Left lobe of liver (tissue), 2 donors: Measurements from ENCODE around the gene FGF22. TPM values are rescaled to one million over a fixed set of nuclear protein-coding genes. Genes with fewer than 3 reads are reported as not detected.

ENCODE experiments used
- ATAC-seq: fragments of 200-7000 bp; cut with Tn5 transposase; one replicate; pipeline ENCODE4 v1.9.1; 2020; ENCODE audit warnings: mild to moderate bottlenecking, moderate library complexity
- DNase-seq: peaks from one replicate; pipeline ENCODE4 v3.0.0-alpha.2; 2020; ENCODE audit warnings: low spot score
- total RNA-seq: library from RNA; stranded (reverse); gene quantifications from one replicate; pipeline ENCODE4 v1.2.1, GENCODE V29; 2021
- donor health status: DM: no; HTN: no; CAD: no; lungs with moderate emphysema.
- donor health status: DM: no; HTN: yes; CAD: no.

Gene FGF22
- total RNA-seq, 1 donor from 2014 or later, result 0.30 TPM

DNA sequence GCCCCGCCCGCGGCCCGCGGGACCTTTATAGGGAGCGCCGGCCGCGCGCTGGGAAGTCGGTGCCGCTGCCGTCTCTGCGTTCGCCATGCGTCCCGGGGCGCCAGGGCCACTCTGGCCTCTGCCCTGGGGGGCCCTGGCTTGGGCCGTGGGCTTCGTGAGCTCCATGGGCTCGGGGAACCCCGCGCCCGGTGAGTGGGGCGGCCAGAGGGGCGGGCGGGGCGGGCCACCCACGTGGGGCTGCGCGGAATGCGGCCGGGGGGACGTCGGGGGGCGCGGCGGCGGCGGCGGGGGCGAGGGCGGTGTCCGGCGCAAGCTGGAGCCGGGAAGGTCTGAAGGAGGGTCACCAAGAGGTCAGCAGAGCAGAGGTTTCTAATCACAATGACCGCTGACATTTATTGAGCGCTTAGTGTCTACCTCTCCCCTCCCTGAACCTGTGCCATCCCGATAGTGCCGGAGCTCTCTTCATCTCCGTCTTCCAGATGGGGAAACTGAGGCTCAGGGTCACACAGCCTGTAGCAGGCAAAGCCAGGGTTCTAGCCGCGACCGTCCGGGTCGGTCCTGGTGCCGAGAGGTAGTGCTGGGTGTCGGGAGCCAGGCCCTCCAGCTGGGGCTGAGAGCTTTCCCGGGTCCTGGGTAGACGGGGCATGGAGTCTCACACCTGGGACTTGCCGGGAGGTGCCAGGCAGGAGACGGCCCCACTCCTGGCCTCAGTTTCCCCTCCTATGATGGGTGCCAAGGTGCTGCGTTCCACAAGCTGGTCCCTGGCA is 36.8 kb downstream of the FGF22 start, which contains the start of gene FSTL3:
TSS of gene FSTL3 (plus strand) at position 54 of the 767 bp plus-strand sequence. CDS start at position 86, 32 bp downstream.
- no peak for DNase-seq
- ATAC-seq, result no peak

- DNase-seq (no peak), ATAC-seq (no peak)
Measured at GRCh38 chr19:677201-677600, 37.5 kb downstream of the FGF22 start.

DNA sequence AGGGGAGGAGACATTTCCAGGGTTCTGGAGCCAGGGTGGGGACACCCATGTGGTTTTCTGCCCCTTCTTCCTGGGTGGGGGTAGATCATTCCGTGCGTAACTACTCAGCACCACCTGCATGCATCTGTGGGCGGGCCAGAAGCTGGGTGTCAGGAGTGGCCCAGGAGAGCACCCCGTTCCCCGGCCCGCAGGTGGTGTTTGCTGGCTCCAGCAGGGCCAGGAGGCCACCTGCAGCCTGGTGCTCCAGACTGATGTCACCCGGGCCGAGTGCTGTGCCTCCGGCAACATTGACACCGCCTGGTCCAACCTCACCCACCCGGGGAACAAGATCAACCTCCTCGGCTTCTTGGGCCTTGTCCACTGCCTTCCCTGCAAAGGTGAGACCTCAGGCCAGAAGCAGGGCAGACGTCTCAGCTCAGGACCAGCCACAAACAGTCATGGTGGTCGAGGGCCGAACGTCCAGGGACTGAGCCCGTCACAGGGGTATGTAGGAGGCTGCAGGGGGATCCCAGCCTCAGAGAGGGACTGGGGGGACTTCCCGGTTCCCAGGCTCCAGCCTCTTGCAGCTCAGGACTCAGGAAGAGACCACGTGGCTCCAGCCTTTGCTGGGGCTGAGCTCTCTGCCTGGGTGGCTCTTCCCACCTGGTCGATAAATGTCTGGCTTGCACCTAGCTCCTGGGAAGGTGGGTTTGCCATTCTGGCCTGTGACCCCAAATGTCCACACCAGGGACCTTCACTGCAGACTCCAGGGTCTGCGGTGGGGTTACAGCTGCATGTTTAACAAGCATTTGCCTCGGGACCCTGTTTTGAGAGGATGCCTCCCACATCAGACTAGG is 38.1 kb downstream of the FGF22 start:
- DNase-seq, result no peak

DNA sequence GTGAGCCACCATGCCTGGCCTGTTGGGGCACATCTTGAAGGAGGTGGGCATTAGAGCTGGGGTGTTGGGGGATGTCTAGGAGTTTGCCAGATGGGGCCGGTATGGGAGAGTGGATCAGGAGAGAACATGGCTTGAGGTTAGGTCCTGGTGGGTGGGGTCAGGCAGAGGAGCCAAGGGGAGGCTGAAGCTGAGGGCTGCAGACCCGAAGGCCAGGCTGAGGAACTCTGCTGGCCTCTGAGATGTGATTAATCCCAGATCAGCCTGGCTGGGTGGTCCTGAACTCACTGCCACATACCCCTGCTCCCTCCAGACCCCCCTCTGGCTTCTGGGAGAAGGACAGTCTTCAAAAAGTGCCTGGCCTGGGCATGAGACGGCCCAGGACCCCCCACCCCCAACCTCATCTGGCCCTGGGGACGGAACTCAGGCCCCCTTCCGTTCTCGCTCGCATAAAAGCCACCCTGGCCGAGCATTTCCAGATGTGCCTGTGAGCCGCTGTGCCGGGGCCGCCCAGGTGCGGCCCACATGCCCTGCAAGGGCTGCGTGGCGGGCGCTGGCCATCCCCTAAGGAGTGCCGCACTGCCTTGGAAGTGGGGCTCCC is 39.2 kb downstream of the FGF22 start:
- DNase-seq (no peak), ATAC-seq (no peak)

More for the DNA sequence above, 38.1 kb downstream of the FGF22 start:
- ATAC-seq, result no peak

GRCh38 chr19:679418-680286 is 40.0 kb downstream of the FGF22 start:
- peak; percentile 58 for DNase-seq
- peak; percentile 4 for ATAC-seq

- peak; percentile 91 for ATAC-seq
- peak; percentile 100 for DNase-seq
Measured at GRCh38 chr19:680287-681028, 40.8 kb downstream of the FGF22 start.

- DNase-seq (peak; percentile 74), ATAC-seq (no peak)
Measured at GRCh38 chr19:681029-682019, 41.6 kb downstream of the FGF22 start.

DNA sequence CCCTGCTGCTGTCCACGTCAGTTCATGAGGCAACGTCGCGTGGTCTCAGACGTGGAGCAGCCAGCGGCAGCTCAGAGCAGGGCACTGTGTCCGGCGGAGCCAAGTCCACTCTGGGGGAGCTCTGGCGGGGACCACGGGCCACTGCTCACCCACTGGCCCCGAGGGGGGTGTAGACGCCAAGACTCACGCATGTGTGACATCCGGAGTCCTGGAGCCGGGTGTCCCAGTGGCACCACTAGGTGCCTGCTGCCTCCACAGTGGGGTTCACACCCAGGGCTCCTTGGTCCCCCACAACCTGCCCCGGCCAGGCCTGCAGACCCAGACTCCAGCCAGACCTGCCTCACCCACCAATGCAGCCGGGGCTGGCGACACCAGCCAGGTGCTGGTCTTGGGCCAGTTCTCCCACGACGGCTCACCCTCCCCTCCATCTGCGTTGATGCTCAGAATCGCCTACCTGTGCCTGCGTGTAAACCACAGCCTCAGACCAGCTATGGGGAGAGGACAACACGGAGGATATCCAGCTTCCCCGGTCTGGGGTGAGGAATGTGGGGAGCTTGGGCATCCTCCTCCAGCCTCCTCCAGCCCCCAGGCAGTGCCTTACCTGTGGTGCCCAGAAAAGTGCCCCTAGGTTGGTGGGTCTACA is 43.1 kb downstream of the FGF22 start:
- no peak for DNase-seq

GRCh38 chr19:685454-685931 is 45.8 kb downstream of the FGF22 start:
- DNase-seq (no peak), ATAC-seq (no peak)

More for the DNA sequence above, 43.1 kb downstream of the FGF22 start:
- ATAC-seq, result no peak

- DNase-seq (no peak), ATAC-seq (no peak)
Measured at GRCh38 chr19:686589-687297, 47.1 kb downstream of the FGF22 start.

DNA sequence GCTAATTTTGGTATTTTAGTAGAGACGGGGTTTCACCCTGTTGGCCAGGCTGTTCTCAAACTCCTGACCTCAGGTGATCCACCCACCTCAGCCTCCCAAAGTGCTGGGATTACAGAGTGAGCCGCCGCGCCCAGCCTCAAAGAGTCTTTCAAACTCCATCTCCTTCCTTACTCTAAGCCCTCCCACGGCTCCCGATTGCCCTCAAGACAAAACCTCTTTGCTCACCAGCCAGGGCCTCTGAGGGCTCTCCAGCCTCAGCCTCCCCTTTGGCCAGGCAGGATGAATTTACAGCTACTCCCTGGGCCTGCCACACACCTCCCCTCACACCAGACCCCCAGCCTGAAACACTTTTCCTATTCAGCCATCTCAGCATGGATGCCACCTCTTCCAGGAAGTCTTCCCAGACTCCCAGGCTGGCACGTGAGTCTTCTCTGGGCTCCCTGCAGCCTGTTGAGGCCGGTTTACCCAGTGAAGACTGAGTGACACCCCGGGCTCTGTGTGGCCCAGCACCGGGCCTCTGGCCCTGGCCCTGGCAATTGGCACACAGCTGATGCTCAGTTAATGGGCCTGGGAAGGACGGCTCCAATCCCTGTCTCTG is 48.0 kb downstream of the FGF22 start:
- DNase-seq, result no peak
- ATAC-seq, result no peak

- DNase-seq, result no peak
- no peak for ATAC-seq
Measured at GRCh38 chr19:688214-688613, 48.5 kb downstream of the FGF22 start.

- DNase-seq, result no peak
- ATAC-seq, result no peak
Measured at GRCh38 chr19:688992-689391, 49.3 kb downstream of the FGF22 start.

GRCh38 chr19:690203-690602 is 50.5 kb downstream of the FGF22 start:
- ATAC-seq (no peak), DNase-seq (no peak)
